ENCODE results near the gene ABCC1.
"Not testable (repeated sequence)": the region's sequence is repeated elsewhere in the genome, so short reads cannot be mapped to it uniquely, and the experiment has no call there.

Gene ABCC1

GRCh38 chr16:16143931-16144330 lies 194.5 kb downstream of the ABCC1 start:
- DNase-seq: no peak

- DNase-seq: no peak
These were observed 195.0 kb downstream of the ABCC1 start for GRCh38 chr16:16144416-16144815.

DNA sequence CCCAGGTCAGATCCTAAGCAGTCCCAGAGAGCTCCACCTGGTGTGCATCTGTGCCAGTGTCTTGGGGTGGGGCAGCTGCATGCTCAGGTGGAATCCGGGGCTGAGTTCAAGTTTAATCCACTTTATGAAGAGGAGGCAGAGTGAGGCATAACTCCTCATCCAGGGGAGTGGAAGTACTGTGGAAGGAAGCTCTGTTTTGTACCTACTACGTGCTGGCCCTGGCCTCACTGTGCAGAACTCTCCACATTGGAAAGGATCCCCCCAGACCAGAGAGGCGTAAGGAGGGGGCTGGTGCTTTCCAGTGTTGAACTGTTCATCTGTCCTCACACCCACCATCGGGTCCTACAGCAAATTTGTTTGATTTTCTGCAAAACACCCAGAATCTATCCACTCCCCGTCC lies 195.9 kb downstream of the ABCC1 start:
- no peak for DNase-seq

GRCh38 chr16:16146380-16147315 lies 197.2 kb downstream of the ABCC1 start:
- DNase-seq: no peak

- no peak for DNase-seq
These were observed 198.0 kb downstream of the ABCC1 start for GRCh38 chr16:16147316-16147999.

- not testable (repeated sequence) for DNase-seq
These were observed 198.7 kb downstream of the ABCC1 start for GRCh38 chr16:16148000-16148599.

- no peak for DNase-seq
These were observed 199.3 kb downstream of the ABCC1 start for GRCh38 chr16:16148755-16149154.

- no peak for DNase-seq
These were observed 200.3 kb downstream of the ABCC1 start for GRCh38 chr16:16149710-16150116.

DNA sequence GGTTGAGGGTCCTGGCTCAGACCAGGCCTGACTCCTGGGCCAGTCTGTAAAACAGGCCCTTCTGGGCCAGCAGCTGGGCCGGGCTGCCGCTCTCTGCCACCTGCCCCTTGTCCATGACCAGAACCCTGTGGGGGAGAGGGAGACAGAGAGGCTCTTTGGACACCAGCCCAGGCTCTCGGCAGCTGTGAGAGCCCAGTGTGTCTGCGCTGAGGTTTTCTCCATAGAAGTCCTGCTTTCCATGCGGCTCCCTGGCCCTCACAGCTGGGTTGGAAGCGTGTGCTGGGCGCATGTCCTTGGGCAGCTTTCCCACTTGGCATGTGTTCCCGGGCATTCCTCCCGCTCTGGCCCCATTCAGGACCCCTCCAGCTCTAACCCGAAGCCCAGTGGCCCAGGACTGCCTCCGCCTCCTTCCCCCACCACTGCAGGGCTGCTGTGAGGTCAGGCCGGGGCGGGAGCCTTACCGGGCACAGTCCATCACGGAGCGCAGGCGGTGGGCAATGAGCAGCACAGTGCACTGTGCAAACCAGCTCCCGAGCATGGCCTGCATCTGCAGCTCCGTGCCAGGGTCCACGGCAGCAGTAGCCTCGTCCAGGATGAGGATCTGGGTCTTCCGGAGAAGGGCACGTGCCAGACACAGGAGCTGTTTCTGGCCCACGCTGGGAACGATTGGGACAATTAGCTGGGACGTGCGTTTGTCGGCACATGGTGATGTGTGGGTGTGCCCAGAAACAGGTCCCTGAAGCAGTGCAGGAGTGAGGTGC lies 200.9 kb downstream of the ABCC1 start:
- DNase-seq: no peak

DNA sequence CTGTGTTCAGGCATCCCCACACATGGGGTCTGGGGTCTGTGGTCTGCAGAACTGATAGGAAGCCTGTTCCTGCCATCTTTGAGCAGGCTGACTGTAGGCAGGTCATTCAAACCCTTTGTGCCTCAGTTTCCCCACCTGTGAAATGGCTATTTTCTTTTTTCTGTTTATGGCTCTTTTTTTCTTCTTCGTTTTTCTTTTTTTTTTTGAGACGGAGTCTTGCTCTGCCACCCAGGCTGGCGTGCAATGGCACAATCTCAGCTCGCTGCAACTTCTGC lies 201.4 kb downstream of the ABCC1 start:
- DNase-seq: no peak

DNA sequence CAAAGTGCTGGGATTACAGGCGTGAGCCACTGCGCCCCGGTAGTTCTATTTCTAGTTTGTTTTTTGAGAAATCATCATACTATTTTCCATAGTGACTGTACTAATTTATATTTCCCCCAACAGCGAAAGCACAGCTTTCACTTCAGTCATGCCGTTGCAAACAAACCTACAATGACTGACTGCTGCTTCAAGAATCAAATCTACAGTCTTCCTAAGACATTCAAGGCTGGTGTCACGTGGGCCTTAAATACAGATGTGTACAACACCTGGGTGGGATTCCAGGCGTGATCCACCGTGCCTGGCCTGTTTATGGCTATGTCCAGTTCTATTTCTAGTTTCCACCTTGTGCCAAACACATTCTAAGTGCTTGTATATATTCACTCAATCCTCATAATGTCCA lies 201.9 kb downstream of the ABCC1 start:
- DNase-seq: no peak

- not testable (repeated sequence) for DNase-seq
These were observed 203.6 kb downstream of the ABCC1 start for GRCh38 chr16:16153000-16153399.

DNA sequence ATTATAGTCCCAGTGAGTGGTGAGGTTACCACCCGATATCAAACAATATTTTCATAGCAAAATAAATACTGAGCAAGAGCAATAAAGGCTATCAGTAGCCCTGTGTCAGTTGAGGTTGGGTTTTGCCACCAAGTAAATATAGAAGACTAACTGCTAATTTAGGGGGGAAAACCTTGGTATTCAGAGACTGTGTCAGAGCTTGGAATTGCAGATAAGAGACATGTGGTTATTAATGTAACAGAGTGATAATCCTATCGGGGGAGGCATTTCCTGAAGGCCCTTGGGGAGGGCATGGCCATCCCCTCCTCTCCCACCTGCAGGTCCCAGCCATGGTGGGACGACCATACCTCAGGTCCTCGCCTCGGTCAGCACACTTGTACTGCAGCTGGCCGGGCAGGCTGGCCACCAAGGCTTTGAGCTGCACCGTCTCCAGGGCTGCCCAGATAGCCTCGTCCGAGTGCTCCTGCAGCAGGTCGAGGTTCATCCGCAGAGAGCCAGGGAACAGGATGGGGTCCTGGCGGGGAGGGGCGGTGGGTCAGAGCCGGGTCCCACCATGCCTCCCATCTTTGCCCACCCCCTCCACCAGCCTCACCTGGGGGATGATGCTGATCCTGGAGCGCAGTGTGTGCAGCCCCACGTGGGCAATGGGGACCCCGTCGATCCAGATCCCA lies 205.0 kb downstream of the ABCC1 start:
- no peak for DNase-seq

GRCh38 chr16:16155234-16155633 lies 205.8 kb downstream of the ABCC1 start:
- no peak for DNase-seq

GRCh38 chr16:16157166-16157565 lies 207.8 kb downstream of the ABCC1 start:
- DNase-seq: no peak

- no peak for DNase-seq
These were observed 208.8 kb downstream of the ABCC1 start for GRCh38 chr16:16158082-16158658.

DNA sequence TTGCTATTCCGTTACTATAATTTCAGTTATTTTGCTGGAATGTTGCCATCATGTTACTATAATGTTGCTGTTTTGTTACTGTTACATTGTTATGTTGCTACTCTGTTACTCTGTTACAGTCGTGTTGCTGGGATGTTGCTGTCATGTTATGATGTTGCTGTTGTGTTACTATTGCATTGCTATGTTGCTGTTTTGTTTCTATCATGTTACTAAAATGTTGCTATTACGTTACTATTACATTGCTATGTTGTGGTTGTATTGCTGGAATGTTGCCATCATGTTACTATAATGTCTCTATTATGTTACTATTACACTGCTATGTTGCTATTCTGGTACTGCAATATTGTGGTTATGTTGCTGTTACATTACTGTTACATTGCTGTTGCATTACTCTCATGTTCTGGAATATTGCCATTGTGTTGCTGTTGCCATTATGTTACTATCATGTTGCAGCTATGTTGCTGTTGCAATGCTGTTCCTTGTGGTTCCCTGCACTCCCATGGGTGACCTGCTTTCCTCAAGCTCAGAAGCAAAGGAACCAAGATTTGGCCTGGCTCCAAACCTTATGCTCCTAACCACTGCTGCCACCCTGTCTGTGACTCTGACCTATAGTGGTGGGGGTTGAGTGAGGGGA lies 209.4 kb downstream of the ABCC1 start:
- no peak for DNase-seq

DNA sequence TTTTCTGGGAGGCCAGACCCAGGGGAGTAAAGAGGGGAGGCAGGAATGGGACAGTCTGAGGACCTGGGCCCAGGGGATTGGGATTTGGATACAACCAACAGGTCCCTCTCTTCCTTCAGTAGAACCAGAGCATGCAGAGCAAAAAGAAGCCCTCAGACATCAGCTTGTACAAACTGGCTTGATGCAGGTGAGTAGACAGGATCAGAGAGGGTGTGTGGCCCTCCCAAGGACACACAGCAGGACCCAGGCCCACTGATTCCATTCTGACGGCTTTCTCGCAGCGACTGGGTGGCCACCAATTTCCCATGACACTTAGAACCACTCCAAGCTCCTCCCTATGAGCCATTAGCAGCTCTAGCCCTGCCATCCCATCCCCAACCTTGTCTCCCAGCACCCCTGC lies 210.2 kb downstream of the ABCC1 start:
- DNase-seq: no peak

DNA sequence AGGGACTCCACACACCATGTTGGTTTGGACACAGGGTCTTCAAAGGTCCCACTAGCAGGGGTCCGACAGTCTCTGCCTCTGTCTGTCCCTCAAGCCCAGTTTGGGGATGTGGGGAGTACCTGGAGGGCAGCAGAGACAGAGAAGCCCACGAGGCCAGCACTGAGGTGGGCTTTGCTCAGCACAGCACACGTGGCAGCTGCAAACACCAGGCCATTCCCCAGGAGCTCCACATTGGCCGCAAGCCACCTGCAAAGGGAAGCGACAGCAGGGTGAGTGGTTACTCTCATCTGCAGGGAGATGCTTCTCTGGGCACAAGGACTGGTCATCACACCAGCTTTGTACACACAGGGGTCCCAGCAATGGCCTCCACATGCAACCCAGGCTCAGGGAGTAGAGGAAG lies 211.9 kb downstream of the ABCC1 start:
- DNase-seq: no peak

- DNase-seq: not testable (repeated sequence)
These were observed 212.4 kb downstream of the ABCC1 start for GRCh38 chr16:16161840-16162239.

DNA sequence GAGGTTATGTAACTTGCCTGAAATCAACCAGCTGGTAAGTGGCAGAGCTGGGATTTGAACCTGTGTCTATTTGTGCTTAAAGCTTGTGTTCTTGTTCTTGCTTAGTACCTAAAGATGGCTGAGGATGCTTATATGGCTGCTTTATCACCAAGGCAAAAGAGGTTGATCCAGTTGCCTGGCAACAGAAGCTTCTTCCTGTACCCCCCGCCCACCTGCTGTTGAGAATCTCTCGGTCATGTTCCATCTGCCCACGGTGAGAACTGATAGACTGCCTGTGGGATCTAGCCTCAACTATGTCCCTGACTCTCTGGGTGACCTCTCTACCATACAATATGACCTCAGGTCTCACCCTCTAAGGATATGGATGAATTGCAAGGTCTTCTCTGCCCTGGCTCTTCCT lies 213.2 kb downstream of the ABCC1 start:
- no peak for DNase-seq

- no peak for DNase-seq
These were observed 213.7 kb downstream of the ABCC1 start for GRCh38 chr16:16163109-16163508.

Data from NCI-H526 treated with DMSO at 0.1 percent for 48 hours (cell line).